ENCODE results near the gene DOCK7. TPM values are rescaled to one million over a fixed set of nuclear protein-coding genes. Genes with fewer than 3 reads are reported as not detected.
A peak's percentile ranks its signal among the peaks of the same experiment; 100 is the strongest.
"Not testable (repeated sequence)": the region's sequence is repeated elsewhere in the genome, so short reads cannot be mapped to it uniquely, and the experiment has no call there.

DOCK7 gene
- total RNA-seq, 3 donors from 2014 or later = 5.2 to 8.6 (median 7.3) TPM

DNA sequence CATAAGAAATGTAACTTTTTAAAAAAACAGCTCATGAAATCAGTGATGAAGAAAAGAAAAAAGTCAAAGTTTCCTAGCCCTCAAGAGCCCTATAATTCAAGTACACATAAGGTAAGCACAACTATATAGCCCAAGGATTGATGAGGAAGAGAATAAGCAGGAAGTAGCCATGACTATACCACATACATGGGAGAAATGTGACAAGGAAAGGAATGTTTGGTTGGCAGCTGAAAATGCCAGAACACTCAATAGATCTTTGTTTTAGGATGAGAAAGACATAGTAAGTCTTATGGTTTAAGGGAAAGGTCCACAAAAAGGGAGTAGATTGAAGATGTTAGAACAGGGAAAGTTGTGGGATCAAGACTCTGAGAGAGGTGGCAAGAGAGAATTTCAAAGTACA, 5.7 kb downstream of the DOCK7 start:
- H3K4me1 Mint-ChIP-seq (ENCODE audit: low read depth) = peaks cover 13% of the 10 kb centered on the region
- no peak for DNase-seq
- no peak for ATAC-seq
- no peaks in the 10 kb centered on the region for H3K27me3 Mint-ChIP-seq (ENCODE audit: low read depth)
- no peaks in the 10 kb centered on the region for H3K9me3 Mint-ChIP-seq
- H3K4me3 Mint-ChIP-seq = no peak overlapping the region
- H3K36me3 Mint-ChIP-seq (ENCODE audit: insufficient read depth) = no peaks in the 10 kb centered on the region

DNA sequence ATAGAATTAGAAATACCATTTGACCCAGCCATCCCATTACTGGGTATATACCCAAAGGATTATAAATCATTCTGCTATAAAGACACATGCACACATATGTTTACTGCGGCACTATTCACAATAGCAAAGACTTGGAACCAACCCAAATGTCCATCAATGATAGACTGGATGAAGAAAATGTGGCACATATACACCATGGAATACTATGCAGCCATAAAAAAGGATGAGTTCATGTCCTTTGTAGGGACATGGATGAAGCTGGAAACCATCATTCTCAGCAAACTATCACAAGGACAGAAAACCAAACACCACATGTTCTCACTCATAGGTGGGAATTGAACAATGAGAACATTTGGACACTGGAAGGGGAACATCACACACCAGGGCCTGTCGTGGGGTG, 7.2 kb downstream of the DOCK7 start:
- H3K4me1 Mint-ChIP-seq (ENCODE audit: low read depth) = peaks cover 10% of the 10 kb centered on the region
- H3K36me3 Mint-ChIP-seq (ENCODE audit: insufficient read depth); H3K27me3 Mint-ChIP-seq (ENCODE audit: low read depth); H3K4me3 Mint-ChIP-seq; ATAC-seq; H3K9me3 Mint-ChIP-seq; DNase-seq: not testable (repeated sequence)

DNA sequence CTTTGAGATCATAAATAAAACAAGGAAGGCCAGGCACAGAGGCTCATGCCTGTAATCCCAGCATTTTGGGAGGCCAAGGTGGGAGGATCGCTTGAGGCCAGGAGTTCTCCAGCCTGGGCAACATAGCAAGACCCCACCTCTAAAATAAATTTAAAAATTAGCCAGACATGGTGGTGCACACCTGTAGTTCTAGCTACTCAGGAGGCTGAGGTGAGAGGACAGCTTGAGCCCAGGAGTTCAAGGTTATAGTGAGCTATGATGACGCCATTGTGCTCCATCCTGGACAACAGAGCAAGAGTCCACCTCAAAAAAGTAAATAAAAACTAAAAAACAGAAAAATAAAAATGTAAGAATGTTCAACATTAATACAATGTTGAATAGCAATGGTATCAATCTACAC, 10.4 kb downstream of the DOCK7 start:
- ATAC-seq; H3K4me3 Mint-ChIP-seq; H3K27me3 Mint-ChIP-seq (ENCODE audit: low read depth); H3K9me3 Mint-ChIP-seq; H3K4me1 Mint-ChIP-seq (ENCODE audit: low read depth); H3K36me3 Mint-ChIP-seq (ENCODE audit: insufficient read depth); DNase-seq: not testable (repeated sequence)

- Mint-ChIP-seq H3K4me3 (no peak overlapping the region), H3K36me3 (ENCODE audit: insufficient read depth) (no peaks in the 10 kb centered on the region), H3K9me3 (no peaks in the 10 kb centered on the region), H3K4me1 (ENCODE audit: low read depth) (peaks cover 2% of the 10 kb centered on the region), H3K27me3 (ENCODE audit: low read depth) (no peaks in the 10 kb centered on the region)
- DNase-seq (no peak), ATAC-seq (no peak)
Measured at GRCh38 chr1:62676611-62677356, 11.4 kb downstream of the DOCK7 start.

- Mint-ChIP-seq H3K4me3 (no peak overlapping the region), H3K4me1 (ENCODE audit: low read depth) (peaks cover 2% of the 10 kb centered on the region), H3K36me3 (ENCODE audit: insufficient read depth) (no peaks in the 10 kb centered on the region), H3K9me3 (no peaks in the 10 kb centered on the region), H3K27me3 (ENCODE audit: low read depth) (no peaks in the 10 kb centered on the region)
- ATAC-seq (no peak), DNase-seq (no peak)
Measured at GRCh38 chr1:62673629-62674028, 14.6 kb downstream of the DOCK7 start.

GRCh38 chr1:62672029-62672428, 16.2 kb downstream of the DOCK7 start:
- H3K4me3 Mint-ChIP-seq = no peak overlapping the region
- no peaks in the 10 kb centered on the region for H3K36me3 Mint-ChIP-seq (ENCODE audit: insufficient read depth)
- H3K4me1 Mint-ChIP-seq (ENCODE audit: low read depth) = peaks cover 2% of the 10 kb centered on the region
- H3K9me3 Mint-ChIP-seq = no peaks in the 10 kb centered on the region
- no peaks in the 10 kb centered on the region for H3K27me3 Mint-ChIP-seq (ENCODE audit: low read depth)
- ATAC-seq = no peak
- DNase-seq = no peak

- DNase-seq = no peak
- Mint-ChIP-seq H3K27me3 (ENCODE audit: low read depth) (no peaks in the 10 kb centered on the region), H3K4me1 (ENCODE audit: low read depth) (no peaks in the 10 kb centered on the region), H3K4me3 (no peak overlapping the region), H3K36me3 (ENCODE audit: insufficient read depth) (peaks cover 12% of the 10 kb centered on the region), H3K9me3 (no peaks in the 10 kb centered on the region)
- no peak for ATAC-seq
Measured at GRCh38 chr1:62654744-62655143, 33.4 kb downstream of the DOCK7 start.

GRCh38 chr1:62652387-62652786, 35.8 kb downstream of the DOCK7 start:
- Mint-ChIP-seq H3K9me3 (no peaks in the 10 kb centered on the region), H3K36me3 (ENCODE audit: insufficient read depth) (peaks cover 14% of the 10 kb centered on the region), H3K27me3 (ENCODE audit: low read depth) (no peaks in the 10 kb centered on the region), H3K4me1 (ENCODE audit: low read depth) (no peaks in the 10 kb centered on the region), H3K4me3 (no peak overlapping the region)
- ATAC-seq = no peak
- no peak for DNase-seq

- ATAC-seq = no peak
- Mint-ChIP-seq H3K9me3 (peaks cover 7% of the 10 kb centered on the region), H3K27me3 (ENCODE audit: low read depth) (no peaks in the 10 kb centered on the region), H3K36me3 (ENCODE audit: insufficient read depth) (peaks cover 16% of the 10 kb centered on the region), H3K4me1 (ENCODE audit: low read depth) (no peaks in the 10 kb centered on the region), H3K4me3 (no peak overlapping the region)
- DNase-seq = no peak
Measured at GRCh38 chr1:62643283-62643682, 44.9 kb downstream of the DOCK7 start.

- Mint-ChIP-seq H3K36me3 (ENCODE audit: insufficient read depth) (peaks cover 11% of the 10 kb centered on the region), H3K4me1 (ENCODE audit: low read depth) (no peaks in the 10 kb centered on the region), H3K27me3 (ENCODE audit: low read depth) (no peaks in the 10 kb centered on the region), H3K4me3 (no peak overlapping the region), H3K9me3 (no peaks in the 10 kb centered on the region)
- no peak for ATAC-seq
- DNase-seq = no peak
Measured at GRCh38 chr1:62637392-62638105, 50.6 kb downstream of the DOCK7 start.

- no peak for ATAC-seq
- Mint-ChIP-seq H3K4me3 (no peak overlapping the region), H3K9me3 (no peaks in the 10 kb centered on the region), H3K36me3 (ENCODE audit: insufficient read depth) (peaks cover 36% of the 10 kb centered on the region), H3K4me1 (ENCODE audit: low read depth) (peaks cover 7% of the 10 kb centered on the region), H3K27me3 (ENCODE audit: low read depth) (no peaks in the 10 kb centered on the region)
- DNase-seq = no peak
Measured at GRCh38 chr1:62628506-62628905, 59.7 kb downstream of the DOCK7 start.

GRCh38 chr1:62625415-62625814, 62.8 kb downstream of the DOCK7 start:
- no peak overlapping the region for H3K4me3 Mint-ChIP-seq
- ATAC-seq = peak in 1 of 2 donors; percentile 38
- peaks cover 7% of the 10 kb centered on the region for H3K4me1 Mint-ChIP-seq (ENCODE audit: low read depth)
- H3K36me3 Mint-ChIP-seq (ENCODE audit: insufficient read depth) = peaks cover 19% of the 10 kb centered on the region
- no peaks in the 10 kb centered on the region for H3K27me3 Mint-ChIP-seq (ENCODE audit: low read depth)
- H3K9me3 Mint-ChIP-seq = no peaks in the 10 kb centered on the region
- no peak for DNase-seq

DNA sequence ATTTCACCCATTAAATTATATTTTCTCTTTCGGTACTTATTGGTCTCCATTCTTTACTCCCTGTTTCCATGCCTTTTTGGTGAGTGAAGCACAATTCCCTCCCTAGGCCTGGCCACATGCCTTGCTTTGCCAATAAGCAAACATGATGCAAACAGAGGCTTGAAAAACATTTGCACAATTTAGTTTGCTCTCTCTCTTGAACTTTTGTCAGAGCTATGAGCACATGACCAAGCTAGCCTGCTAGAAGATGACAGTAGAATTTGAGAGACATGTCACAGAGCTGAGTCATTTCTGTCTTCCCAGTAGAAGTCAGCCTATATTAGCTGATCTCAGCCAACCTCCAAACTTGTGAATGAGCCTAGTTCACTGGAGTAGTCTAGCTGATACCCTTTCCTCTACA, 66.3 kb downstream of the DOCK7 start:
- H3K9me3 Mint-ChIP-seq = no peaks in the 10 kb centered on the region
- H3K36me3 Mint-ChIP-seq (ENCODE audit: insufficient read depth) = peaks cover 24% of the 10 kb centered on the region
- DNase-seq = no peak
- peak in 1 of 2 donors; percentile 62 for ATAC-seq
- H3K4me3 Mint-ChIP-seq = no peak overlapping the region
- peaks cover 7% of the 10 kb centered on the region for H3K4me1 Mint-ChIP-seq (ENCODE audit: low read depth)
- no peaks in the 10 kb centered on the region for H3K27me3 Mint-ChIP-seq (ENCODE audit: low read depth)

DNA sequence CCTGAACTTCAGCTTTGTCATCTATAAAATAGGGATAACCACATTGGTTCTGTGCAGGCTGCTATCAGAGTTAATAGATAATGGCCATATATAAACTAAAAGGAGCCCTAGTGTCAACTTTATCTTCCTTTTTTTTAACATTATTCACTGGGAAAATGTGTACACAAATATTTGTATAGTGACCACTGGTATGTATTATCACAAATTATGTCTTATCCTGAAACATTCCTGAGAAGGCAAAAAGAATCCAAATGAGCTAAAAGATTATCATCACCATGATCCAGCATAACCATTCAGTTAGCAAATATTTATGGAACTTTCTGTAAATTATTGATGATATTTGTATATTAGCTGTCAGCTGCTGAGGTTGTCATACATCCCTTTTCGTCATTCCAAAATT, 74.3 kb downstream of the DOCK7 start:
- no peak overlapping the region for H3K4me3 Mint-ChIP-seq

GRCh38 chr1:62613325-62613727, 74.9 kb downstream of the DOCK7 start:
- no peaks in the 10 kb centered on the region for H3K4me1 Mint-ChIP-seq (ENCODE audit: low read depth)
- no peak overlapping the region for H3K4me3 Mint-ChIP-seq

More for the DNA sequence above, 74.3 kb downstream of the DOCK7 start:
- DNase-seq = no peak
- Mint-ChIP-seq H3K36me3 (ENCODE audit: insufficient read depth) (peaks cover 18% of the 10 kb centered on the region), H3K9me3 (no peaks in the 10 kb centered on the region), H3K27me3 (ENCODE audit: low read depth) (no peaks in the 10 kb centered on the region), H3K4me1 (ENCODE audit: low read depth) (no peaks in the 10 kb centered on the region)
- ATAC-seq = no peak

More at GRCh38 chr1:62613325-62613727, 74.9 kb downstream of the DOCK7 start:
- H3K9me3 Mint-ChIP-seq = no peaks in the 10 kb centered on the region
- H3K36me3 Mint-ChIP-seq (ENCODE audit: insufficient read depth) = peaks cover 18% of the 10 kb centered on the region
- ATAC-seq (no peak), DNase-seq (no peak)
- no peaks in the 10 kb centered on the region for H3K27me3 Mint-ChIP-seq (ENCODE audit: low read depth)

All from activated T-cell treated with anti-CD3 and anti-CD28 coated beads, Interleukin-2, amount 50 U/mL, for 4 hours (primary cell).